Measurements from ENCODE around the gene B3GNT5. TPM values are rescaled to one million over a fixed set of nuclear protein-coding genes. Genes with fewer than 3 reads are reported as not detected.

The B3GNT5 gene
- total RNA-seq, 1 experiment from 2014 or later: 42.9 TPM

DNA sequence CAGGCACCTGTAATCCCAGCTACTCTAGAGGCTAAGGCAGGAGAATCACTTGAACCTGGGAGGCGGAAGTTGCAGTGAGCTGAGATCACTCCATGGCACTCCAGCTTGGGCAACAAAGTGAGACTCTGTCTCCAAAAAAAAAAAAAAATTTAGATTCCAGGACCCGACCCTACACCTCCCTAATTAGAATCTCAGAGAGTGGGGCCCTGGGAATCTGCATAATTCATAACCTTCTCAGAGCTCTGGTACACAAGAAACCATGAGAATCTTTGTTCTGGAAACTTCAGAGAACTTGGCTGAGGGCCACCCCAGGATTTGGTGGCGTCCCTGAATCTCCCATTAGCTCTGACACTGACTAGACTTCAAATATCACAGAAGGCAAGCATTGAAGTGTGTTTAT is 31.5 kb downstream of the B3GNT5 start:
- no peak for DNase-seq
- TF ChIP-seq, protein P1, sequence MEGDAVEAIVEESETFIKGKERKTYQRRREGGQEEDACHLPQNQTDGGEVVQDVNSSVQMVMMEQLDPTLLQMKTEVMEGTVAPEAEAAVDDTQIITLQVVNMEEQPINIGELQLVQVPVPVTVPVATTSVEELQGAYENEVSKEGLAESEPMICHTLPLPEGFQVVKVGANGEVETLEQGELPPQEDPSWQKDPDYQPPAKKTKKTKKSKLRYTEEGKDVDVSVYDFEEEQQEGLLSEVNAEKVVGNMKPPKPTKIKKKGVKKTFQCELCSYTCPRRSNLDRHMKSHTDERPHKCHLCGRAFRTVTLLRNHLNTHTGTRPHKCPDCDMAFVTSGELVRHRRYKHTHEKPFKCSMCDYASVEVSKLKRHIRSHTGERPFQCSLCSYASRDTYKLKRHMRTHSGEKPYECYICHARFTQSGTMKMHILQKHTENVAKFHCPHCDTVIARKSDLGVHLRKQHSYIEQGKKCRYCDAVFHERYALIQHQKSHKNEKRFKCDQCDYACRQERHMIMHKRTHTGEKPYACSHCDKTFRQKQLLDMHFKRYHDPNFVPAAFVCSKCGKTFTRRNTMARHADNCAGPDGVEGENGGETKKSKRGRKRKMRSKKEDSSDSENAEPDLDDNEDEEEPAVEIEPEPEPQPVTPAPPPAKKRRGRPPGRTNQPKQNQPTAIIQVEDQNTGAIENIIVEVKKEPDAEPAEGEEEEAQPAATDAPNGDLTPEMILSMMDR (IDR thresholded peaks at IDR 0.05; ENCODE audit: unreplicated experiment): no peak
- Mint-ChIP-seq H3K4me1 (ENCODE audit: low read depth, unreplicated experiment) (peaks cover 41% of the 10 kb centered on the region), H3K9me3 (ENCODE audit: low read depth, unreplicated experiment) (no peaks in the 10 kb centered on the region), H3K4me3 (ENCODE audit: low read depth, unreplicated experiment) (no peak overlapping the region), H3K27ac (ENCODE audit: unreplicated experiment) (peak overlapping the region; percentile 94), H3K36me3 (ENCODE audit: insufficient read depth, unreplicated experiment) (peaks cover 24% of the 10 kb centered on the region), H3K27me3 (ENCODE audit: unreplicated experiment) (no peaks in the 10 kb centered on the region)
- CTCF ChIA-PET: interaction anchor here (0.9 to 3.0 kb wide), 7 partner anchors 10 to 105 kb away, joined by 3 to 25 read pairs (median 4); no protein-coding TSS in a partner anchor
- intact Hi-C loops (cut with micrococcal nuclease; ENCODE audit: unreplicated experiment): no loop called here
- no TSS peak for BruUV-seq (replicated peaks)

DNA sequence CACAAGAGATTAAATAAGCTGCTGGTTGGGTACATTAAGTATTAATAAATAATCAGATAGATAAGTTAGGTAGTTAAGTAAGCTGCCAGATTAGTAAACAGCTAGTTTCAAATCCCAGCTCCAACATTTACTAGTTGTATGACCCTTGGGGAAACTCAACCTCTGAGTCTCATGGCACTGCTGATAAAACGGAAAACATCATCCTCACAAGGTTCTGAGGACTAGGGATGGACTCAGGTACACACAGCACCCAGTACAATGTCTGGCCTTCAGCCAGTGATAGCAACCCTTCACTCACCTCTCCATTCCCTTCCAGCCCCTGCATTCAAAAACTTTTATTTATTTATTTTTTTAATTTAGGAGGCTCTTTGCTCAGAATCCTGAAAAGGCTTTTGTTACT is 32.3 kb downstream of the B3GNT5 start:
- Mint-ChIP-seq H3K9me3 (ENCODE audit: low read depth, unreplicated experiment) (no peaks in the 10 kb centered on the region), H3K27me3 (ENCODE audit: unreplicated experiment) (no peaks in the 10 kb centered on the region), H3K4me3 (ENCODE audit: low read depth, unreplicated experiment) (peak overlapping the region; percentile 44), H3K27ac (ENCODE audit: unreplicated experiment) (peak overlapping the region; percentile 94), H3K4me1 (ENCODE audit: low read depth, unreplicated experiment) (peaks cover 47% of the 10 kb centered on the region), H3K36me3 (ENCODE audit: insufficient read depth, unreplicated experiment) (peaks cover 24% of the 10 kb centered on the region)
- TF ChIP-seq, protein P1 (IDR thresholded peaks at IDR 0.05; ENCODE audit: unreplicated experiment): no peak
- TSS peak; percentile 99 for BruUV-seq (replicated peaks)
- no peak for DNase-seq
- CTCF ChIA-PET: interaction anchor here (0.7 to 3.0 kb wide), 14 partner anchors 10 to 933 kb away, joined by 3 to 25 read pairs (median 4); partner anchors contain the start of gene B3GNT5
- intact Hi-C loops (cut with micrococcal nuclease; ENCODE audit: unreplicated experiment): no loop called here

DNA sequence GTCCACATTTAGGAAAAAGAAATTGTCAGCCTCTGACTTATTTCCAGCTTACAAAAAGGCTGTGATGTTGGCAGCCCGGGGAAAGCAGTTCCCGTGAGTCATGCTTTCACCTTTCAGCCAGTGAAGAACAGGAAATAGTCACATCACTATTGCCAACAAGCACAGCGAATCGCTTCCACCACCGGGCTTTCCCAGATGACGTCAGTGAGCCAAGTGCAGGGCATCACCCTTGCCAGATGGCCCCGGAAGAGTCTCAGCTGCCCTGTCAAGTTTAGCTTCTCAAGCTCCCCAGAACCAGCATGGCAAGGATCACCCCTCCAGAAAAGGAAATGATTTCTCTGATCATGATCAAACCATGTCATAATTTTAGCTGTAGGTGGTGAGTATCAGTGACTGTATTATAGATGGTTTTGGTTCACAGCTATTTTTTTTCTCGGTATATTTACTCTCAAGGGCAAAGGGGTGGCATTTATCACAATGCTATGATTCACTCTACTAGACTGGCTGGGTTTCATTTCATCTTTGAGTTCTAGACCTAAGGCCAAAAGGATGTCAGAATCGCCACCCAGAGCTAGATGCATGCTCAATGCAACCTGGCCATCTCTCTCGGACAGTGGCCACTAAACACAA is 32.9 kb downstream of the B3GNT5 start:
- Mint-ChIP-seq H3K4me1 (ENCODE audit: low read depth, unreplicated experiment) (peaks cover 53% of the 10 kb centered on the region), H3K27me3 (ENCODE audit: unreplicated experiment) (no peaks in the 10 kb centered on the region), H3K4me3 (ENCODE audit: low read depth, unreplicated experiment) (peak overlapping the region; percentile 44), H3K27ac (ENCODE audit: unreplicated experiment) (peak overlapping the region; percentile 94), H3K36me3 (ENCODE audit: insufficient read depth, unreplicated experiment) (peaks cover 24% of the 10 kb centered on the region), H3K9me3 (ENCODE audit: low read depth, unreplicated experiment) (no peaks in the 10 kb centered on the region)
- TF ChIP-seq, protein P1 (IDR thresholded peaks at IDR 0.05; ENCODE audit: unreplicated experiment): no peak
- CTCF ChIA-PET: interaction anchor here (0.6 to 3.0 kb wide), 19 partner anchors 11 to 934 kb away, joined by 3 to 25 read pairs (median 4); partner anchors contain the start of gene B3GNT5
- DNase-seq: peak; percentile 98
- TSS peak; percentile 93 for BruUV-seq (replicated peaks)
- intact Hi-C loops (cut with micrococcal nuclease; ENCODE audit: unreplicated experiment): no loop called here

DNA sequence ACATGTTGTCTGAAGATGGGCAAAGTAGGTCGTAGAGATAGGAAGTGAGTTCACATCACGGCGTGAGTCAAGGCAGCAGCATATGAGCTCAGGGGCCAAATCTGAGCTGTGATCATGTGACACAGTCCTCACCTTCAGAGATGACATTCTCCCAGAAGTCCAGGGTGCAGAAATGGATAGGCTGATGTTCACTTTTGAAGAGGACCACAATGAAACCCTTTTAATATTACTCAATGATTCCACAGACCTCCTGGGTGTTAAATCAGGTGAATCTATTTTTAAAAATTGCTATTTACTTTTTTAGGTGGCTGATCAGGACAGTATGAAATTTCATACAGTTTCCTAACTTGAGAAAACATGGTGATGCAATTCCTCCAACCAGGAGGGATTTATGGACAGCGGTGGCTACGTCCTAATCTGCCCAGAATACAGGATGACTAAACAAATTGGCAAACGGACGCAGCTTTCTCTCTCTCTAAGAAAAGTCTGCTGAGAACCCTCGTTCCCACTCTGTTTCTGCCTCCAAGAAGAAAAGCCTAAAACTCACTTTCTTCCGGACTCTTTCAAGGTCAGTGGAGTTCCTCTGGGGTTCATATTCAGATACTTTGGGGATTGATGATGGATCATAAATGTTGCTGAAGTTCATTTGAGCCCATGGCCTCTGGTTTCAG is 34.4 kb downstream of the B3GNT5 start:
- H3K27me3 Mint-ChIP-seq (ENCODE audit: unreplicated experiment): no peaks in the 10 kb centered on the region
- peaks cover 67% of the 10 kb centered on the region for H3K4me1 Mint-ChIP-seq (ENCODE audit: low read depth, unreplicated experiment)
- TF ChIP-seq, protein P1 (IDR thresholded peaks at IDR 0.05; ENCODE audit: unreplicated experiment): no peak
- intact Hi-C loops (cut with micrococcal nuclease; ENCODE audit: unreplicated experiment): no loop called here
- H3K27ac Mint-ChIP-seq (ENCODE audit: unreplicated experiment): peak overlapping the region; percentile 94
- H3K4me3 Mint-ChIP-seq (ENCODE audit: low read depth, unreplicated experiment): peak overlapping the region; percentile 44
- CTCF ChIA-PET: interaction anchor here (1.8 to 3.0 kb wide), 2 partner anchors 11 to 12 kb away, joined by 6 to 25 read pairs; no protein-coding TSS in a partner anchor
- BruUV-seq (replicated peaks): no TSS peak
- DNase-seq: no peak
- H3K9me3 Mint-ChIP-seq (ENCODE audit: low read depth, unreplicated experiment): no peaks in the 10 kb centered on the region
- peaks cover 24% of the 10 kb centered on the region for H3K36me3 Mint-ChIP-seq (ENCODE audit: insufficient read depth, unreplicated experiment)
